ENCODE results near the gene TOP1. TPM values are rescaled to one million over a fixed set of nuclear protein-coding genes. Genes with fewer than 3 reads are reported as not detected.

TOP1 gene
- total and polyA plus RNA-seq, 3 experiments from 2014 or later, result 15.0 to 103 (median 98.5) TPM

DNA sequence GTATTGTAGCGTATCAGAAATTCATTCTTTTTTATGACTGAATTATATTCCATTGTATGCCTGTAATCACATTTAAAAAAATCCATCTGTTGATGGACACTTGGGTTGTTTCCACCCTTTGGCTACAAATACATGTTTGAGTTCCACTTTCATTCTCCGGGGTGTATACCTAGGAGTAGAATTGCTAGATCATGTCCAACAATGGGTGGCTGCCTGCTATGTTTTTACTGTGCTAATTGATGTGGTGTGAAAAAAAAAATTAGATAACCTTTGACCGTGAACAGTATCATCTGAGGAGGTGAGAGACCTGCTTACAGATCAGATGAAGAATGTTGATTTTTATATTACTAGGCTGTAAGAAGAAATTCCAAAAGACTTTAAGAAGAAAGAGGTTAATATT is 37.1 kb downstream of the TOP1 start:
- POLR2A ChIA-PET, result no interaction called here
- peaks cover 14 to 69% (median 16%) of the 10 kb centered on the region in 3 donors for H3K36me3 Mint-ChIP-seq

DNA sequence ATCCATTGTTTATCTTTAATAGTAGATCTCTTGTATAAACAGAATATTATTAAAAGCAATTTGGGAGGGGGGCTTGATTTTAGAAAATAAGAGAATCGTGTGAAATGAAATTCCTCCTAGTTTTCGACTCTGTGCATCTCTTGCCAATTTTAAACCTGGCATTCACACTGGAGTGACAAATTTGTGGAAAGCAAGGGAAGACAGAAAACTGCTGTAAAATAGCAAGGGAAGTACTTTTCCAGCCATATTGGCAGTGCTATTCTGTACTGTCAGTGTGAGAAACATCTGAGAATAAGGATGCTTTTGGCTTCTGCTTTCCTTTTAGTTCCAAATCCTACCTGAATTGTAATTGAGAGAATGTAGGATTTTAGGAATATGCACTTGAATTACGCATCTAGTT is 40.2 kb downstream of the TOP1 start:
- Histone ChIP-seq H3K4me3 (ENCODE audit: low read length) (no peak overlapping the region), H3K36me3 (ENCODE audit: insufficient read depth, low read length) (peaks cover 4% of the 10 kb centered on the region), H3K27ac (ENCODE audit: low read depth, low read length) (no peak overlapping the region), H3K27me3 (ENCODE audit: insufficient read depth, low read length, poor library complexity, severe bottlenecking) (no peaks in the 10 kb centered on the region), H3K4me1 (ENCODE audit: insufficient read depth, low read length) (peaks cover 49% of the 10 kb centered on the region), H3K9me3 (ENCODE audit: low read length) (no peaks in the 10 kb centered on the region)
- Mint-ChIP-seq H3K4me3 (no peak overlapping the region), H3K27ac (no peak overlapping the region), H3K4me1 (peaks cover 52 to 88% (median 73%) of the 10 kb centered on the region in 3 donors), H3K27me3 (no peaks in the 10 kb centered on the region), H3K36me3 (peaks cover 4 to 44% (median 5%) of the 10 kb centered on the region in 3 donors), H3K9me3 (no peaks in the 10 kb centered on the region)
- ChIA-PET POLR2A (no interaction called here), CTCF (interaction anchor here (1.3 kb wide), 1 partner anchor 81 kb away, joined by 3 read pairs; no protein-coding TSS in a partner anchor)
- no peak for DNase-seq

More for the DNA sequence above, 37.1 kb downstream of the TOP1 start:
- no peaks in the 10 kb centered on the region for H3K9me3 ChIP-seq (ENCODE audit: low read length)
- Mint-ChIP-seq H3K27me3 (no peaks in the 10 kb centered on the region), H3K9me3 (no peaks in the 10 kb centered on the region), H3K4me3 (no peak overlapping the region), H3K27ac (peak overlapping the region in 1 of 8 donors; percentile 18), H3K4me1 (peaks cover 49 to 80% (median 70%) of the 10 kb centered on the region in 3 donors)
- CTCF ChIA-PET, result no interaction called here
- H3K4me1 ChIP-seq (ENCODE audit: insufficient read depth, low read length), result peaks cover 24% of the 10 kb centered on the region
- no peak overlapping the region for H3K4me3 ChIP-seq (ENCODE audit: low read length)
- H3K27me3 ChIP-seq (ENCODE audit: insufficient read depth, low read length, poor library complexity, severe bottlenecking), result no peaks in the 10 kb centered on the region
- no peak for DNase-seq
- H3K36me3 ChIP-seq (ENCODE audit: insufficient read depth, low read length), result peaks cover 4% of the 10 kb centered on the region
- no peak overlapping the region for H3K27ac ChIP-seq (ENCODE audit: low read depth, low read length)

- H3K9me3 ChIP-seq (ENCODE audit: low read length), result no peaks in the 10 kb centered on the region
- Mint-ChIP-seq H3K4me1 (peaks cover 62 to 92% (median 89%) of the 10 kb centered on the region in 3 donors), H3K9me3 (no peaks in the 10 kb centered on the region), H3K4me3 (peak overlapping the region in 1 of 7 donors; percentile 3), H3K27ac (peak overlapping the region in 5 of 8 donors; percentile 20 to 87 (median 51)), H3K27me3 (no peaks in the 10 kb centered on the region), H3K36me3 (peaks cover 3 to 43% (median 4%) of the 10 kb centered on the region in 3 donors)
- H3K36me3 ChIP-seq (ENCODE audit: insufficient read depth, low read length), result no peaks in the 10 kb centered on the region
- no peak overlapping the region for H3K4me3 ChIP-seq (ENCODE audit: low read length)
- DNase-seq, result no peak
- CTCF ChIA-PET, result interaction anchor here (2.1 kb wide), 1 partner anchor 82 kb away, joined by 6 read pairs; no protein-coding TSS in a partner anchor
- POLR2A ChIA-PET, result no interaction called here
- no peaks in the 10 kb centered on the region for H3K27me3 ChIP-seq (ENCODE audit: insufficient read depth, low read length, poor library complexity, severe bottlenecking)
- H3K4me1 ChIP-seq (ENCODE audit: insufficient read depth, low read length), result peaks cover 67% of the 10 kb centered on the region
- no peak overlapping the region for H3K27ac ChIP-seq (ENCODE audit: low read depth, low read length)
Observed at GRCh38 chr20:41072190-41072863, 43.7 kb downstream of the TOP1 start.

- Histone ChIP-seq H3K27ac (ENCODE audit: low read depth, low read length) (no peak overlapping the region), H3K36me3 (ENCODE audit: insufficient read depth, low read length) (peaks cover 4% of the 10 kb centered on the region), H3K4me1 (ENCODE audit: insufficient read depth, low read length) (peaks cover 67% of the 10 kb centered on the region), H3K9me3 (ENCODE audit: low read length) (no peaks in the 10 kb centered on the region), H3K27me3 (ENCODE audit: insufficient read depth, low read length, poor library complexity, severe bottlenecking) (no peaks in the 10 kb centered on the region), H3K4me3 (ENCODE audit: low read length) (no peak overlapping the region)
- peaks cover 0 to 42% (median 4%) of the 10 kb centered on the region in 3 donors for H3K36me3 Mint-ChIP-seq
- H3K27ac Mint-ChIP-seq, result peak overlapping the region in 6 of 8 donors; percentile 7 to 51 (median 38)
- H3K9me3 Mint-ChIP-seq, result no peaks in the 10 kb centered on the region
- DNase-seq, result no peak
- H3K4me3 Mint-ChIP-seq, result peak overlapping the region in 3 of 7 donors; percentile 3 to 8 (median 5)
- peaks cover 62 to 92% (median 89%) of the 10 kb centered on the region in 3 donors for H3K4me1 Mint-ChIP-seq
- ChIA-PET CTCF (interaction anchor here (2.1 kb wide), 1 partner anchor 82 kb away, joined by 6 read pairs; no protein-coding TSS in a partner anchor), POLR2A (no interaction called here)
- H3K27me3 Mint-ChIP-seq, result no peaks in the 10 kb centered on the region
Observed at GRCh38 chr20:41072915-41073314, 44.3 kb downstream of the TOP1 start.

DNA sequence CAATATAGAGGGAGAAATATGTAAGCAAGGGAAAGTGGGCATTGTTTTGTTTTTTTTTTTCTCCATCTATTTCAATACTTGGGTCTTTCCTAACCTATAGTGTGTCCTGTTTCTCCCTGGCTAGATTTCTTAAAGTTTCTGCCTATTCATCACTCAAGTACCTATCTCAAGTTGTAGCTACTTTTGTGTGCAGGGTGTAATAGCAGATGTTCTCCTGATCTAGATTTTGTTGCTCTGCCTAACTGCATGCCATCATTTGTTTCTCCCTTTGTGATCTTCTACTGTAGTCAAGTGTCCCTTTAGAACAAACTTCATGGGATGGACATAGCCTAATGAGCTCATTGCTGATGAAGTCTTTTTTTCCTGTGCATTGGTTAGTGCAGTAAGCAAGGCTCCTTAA is 45.8 kb downstream of the TOP1 start:
- ChIA-PET POLR2A (interaction anchor here (0.6 kb wide), 1 partner anchor 105 kb away, joined by 3 read pairs; no protein-coding TSS in a partner anchor), CTCF (interaction anchor here (1.2 to 2.6 kb wide), 3 partner anchors 13 to 112 kb away, joined by 4 to 8 read pairs (median 5); no protein-coding TSS in a partner anchor)
- no peaks in the 10 kb centered on the region for H3K9me3 ChIP-seq (ENCODE audit: low read length)
- H3K4me1 ChIP-seq (ENCODE audit: insufficient read depth, low read length), result peaks cover 66% of the 10 kb centered on the region
- H3K27ac Mint-ChIP-seq, result peak overlapping the region in 4 of 8 donors; percentile 4 to 48 (median 29)
- peaks cover 10% of the 10 kb centered on the region for H3K36me3 ChIP-seq (ENCODE audit: insufficient read depth, low read length)
- DNase-seq, result no peak
- peaks cover 67 to 90% (median 87%) of the 10 kb centered on the region in 3 donors for H3K4me1 Mint-ChIP-seq
- peak overlapping the region in 1 of 7 donors; percentile 5 for H3K4me3 Mint-ChIP-seq
- H3K36me3 Mint-ChIP-seq, result peaks cover 4 to 49% (median 8%) of the 10 kb centered on the region in 3 donors
- no peak overlapping the region for H3K4me3 ChIP-seq (ENCODE audit: low read length)
- no peaks in the 10 kb centered on the region for H3K9me3 Mint-ChIP-seq
- no peaks in the 10 kb centered on the region for H3K27me3 Mint-ChIP-seq
- no peak overlapping the region for H3K27ac ChIP-seq (ENCODE audit: low read depth, low read length)
- no peaks in the 10 kb centered on the region for H3K27me3 ChIP-seq (ENCODE audit: insufficient read depth, low read length, poor library complexity, severe bottlenecking)

DNA sequence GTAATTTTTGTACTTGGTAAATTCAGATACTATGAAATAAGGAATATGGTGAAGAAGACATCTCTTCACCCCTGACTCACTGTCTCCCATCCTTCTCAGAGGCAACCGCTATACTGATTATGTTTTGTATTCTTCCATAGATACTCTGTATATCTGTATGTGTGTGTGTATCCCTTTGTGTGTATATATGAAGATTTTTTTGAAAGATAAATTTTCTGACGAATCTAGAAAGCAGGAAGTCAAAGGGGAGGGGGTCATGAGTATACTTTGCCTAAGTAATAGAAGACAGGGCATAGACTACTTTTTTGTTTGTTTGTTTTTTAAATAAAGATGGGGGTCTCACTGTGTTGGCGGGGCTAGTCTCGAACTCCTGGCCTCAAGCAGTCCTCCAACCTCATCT is 48.2 kb downstream of the TOP1 start:
- H3K4me3 ChIP-seq (ENCODE audit: low read length), result no peak overlapping the region
- POLR2A ChIA-PET, result no interaction called here
- H3K4me3 Mint-ChIP-seq, result peak overlapping the region in 3 of 7 donors; percentile 34 to 42 (median 40)
- peaks cover 57 to 78% (median 74%) of the 10 kb centered on the region in 3 donors for H3K4me1 Mint-ChIP-seq
- H3K4me1 ChIP-seq (ENCODE audit: insufficient read depth, low read length), result peaks cover 59% of the 10 kb centered on the region
- peak overlapping the region; percentile 19 to 89 (median 34) for H3K27ac Mint-ChIP-seq
- no peak overlapping the region for H3K27ac ChIP-seq (ENCODE audit: low read depth, low read length)
- H3K9me3 Mint-ChIP-seq, result no peaks in the 10 kb centered on the region
- peaks cover 16% of the 10 kb centered on the region for H3K36me3 ChIP-seq (ENCODE audit: insufficient read depth, low read length)
- H3K9me3 ChIP-seq (ENCODE audit: low read length), result no peaks in the 10 kb centered on the region
- no peaks in the 10 kb centered on the region for H3K27me3 ChIP-seq (ENCODE audit: insufficient read depth, low read length, poor library complexity, severe bottlenecking)
- H3K36me3 Mint-ChIP-seq, result peaks cover 4 to 59% (median 15%) of the 10 kb centered on the region in 3 donors
- no peaks in the 10 kb centered on the region for H3K27me3 Mint-ChIP-seq
- CTCF ChIA-PET, result interaction anchor here (1.4 kb wide), 1 partner anchor 108 kb away, joined by 4 read pairs; no protein-coding TSS in a partner anchor
- DNase-seq, result no peak

DNA sequence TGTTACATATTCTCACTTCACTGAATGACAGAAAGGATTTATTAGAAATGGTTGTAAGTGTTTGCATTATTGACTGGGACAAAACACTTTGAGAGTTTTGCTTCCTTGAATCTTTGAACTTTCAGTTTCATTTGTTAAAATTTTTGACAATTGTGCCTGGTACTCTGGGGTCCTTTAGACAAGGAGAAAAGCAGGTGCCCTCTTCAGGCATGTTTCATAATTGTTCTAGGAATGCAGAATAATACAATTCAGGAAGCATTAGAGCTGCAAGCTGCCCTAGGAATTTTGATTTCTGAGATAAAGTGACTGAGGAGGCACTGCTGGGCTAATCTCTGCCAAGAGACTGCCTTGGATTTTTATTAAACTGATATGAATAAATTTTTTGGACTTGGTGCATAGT is 49.7 kb downstream of the TOP1 start:
- Histone ChIP-seq H3K4me3 (ENCODE audit: low read length) (no peak overlapping the region), H3K4me1 (ENCODE audit: insufficient read depth, low read length) (peaks cover 44% of the 10 kb centered on the region), H3K27me3 (ENCODE audit: insufficient read depth, low read length, poor library complexity, severe bottlenecking) (no peaks in the 10 kb centered on the region), H3K36me3 (ENCODE audit: insufficient read depth, low read length) (peaks cover 17% of the 10 kb centered on the region), H3K9me3 (ENCODE audit: low read length) (no peaks in the 10 kb centered on the region), H3K27ac (ENCODE audit: low read depth, low read length) (no peak overlapping the region)
- peaks cover 45 to 65% (median 59%) of the 10 kb centered on the region in 3 donors for H3K4me1 Mint-ChIP-seq
- POLR2A ChIA-PET, result no interaction called here
- peak in 2 of 5 donors; percentile 15 to 17 for DNase-seq
- no peaks in the 10 kb centered on the region for H3K27me3 Mint-ChIP-seq
- H3K9me3 Mint-ChIP-seq, result no peaks in the 10 kb centered on the region
- H3K27ac Mint-ChIP-seq, result peak overlapping the region in 7 of 8 donors; percentile 45 to 83 (median 58)
- peaks cover 4 to 72% (median 22%) of the 10 kb centered on the region in 3 donors for H3K36me3 Mint-ChIP-seq
- CTCF ChIA-PET, result interaction anchor here (1.1 to 3.2 kb wide), 2 partner anchors 52 to 87 kb away, joined by 3 to 13 read pairs; no protein-coding TSS in a partner anchor
- peak overlapping the region in 3 of 7 donors; percentile 19 to 46 (median 33) for H3K4me3 Mint-ChIP-seq

DNA sequence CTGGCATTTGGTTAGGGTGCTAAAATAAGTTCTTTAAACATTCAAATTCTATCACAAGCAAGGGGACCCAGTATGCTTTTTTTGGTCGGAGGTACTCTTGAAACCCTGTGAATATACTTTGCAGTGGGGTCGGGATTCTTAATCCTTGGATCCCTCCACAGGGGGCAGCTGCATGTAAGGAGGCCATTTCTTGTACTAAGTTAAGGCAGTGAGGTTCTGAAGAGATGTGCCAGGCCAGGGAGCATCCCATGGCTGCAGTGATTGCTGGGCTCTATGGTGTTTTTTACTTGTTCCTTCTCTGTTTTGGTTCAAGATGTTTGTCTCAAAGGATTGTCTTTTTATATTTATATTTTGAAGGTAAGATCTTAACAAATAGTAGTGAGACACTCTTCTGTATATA is 50.4 kb downstream of the TOP1 start:
- CTCF ChIA-PET, result interaction anchor here (1.1 to 3.2 kb wide), 4 partner anchors 16 to 111 kb away, joined by 3 to 13 read pairs (median 4); no protein-coding TSS in a partner anchor
- Mint-ChIP-seq H3K4me3 (no peak overlapping the region), H3K27ac (peak overlapping the region in 6 of 8 donors; percentile 8 to 83 (median 58)), H3K27me3 (no peaks in the 10 kb centered on the region), H3K9me3 (no peaks in the 10 kb centered on the region), H3K36me3 (peaks cover 4 to 80% (median 24%) of the 10 kb centered on the region in 3 donors), H3K4me1 (peaks cover 40 to 57% (median 51%) of the 10 kb centered on the region in 3 donors)
- Histone ChIP-seq H3K27ac (ENCODE audit: low read depth, low read length) (no peak overlapping the region), H3K27me3 (ENCODE audit: insufficient read depth, low read length, poor library complexity, severe bottlenecking) (no peaks in the 10 kb centered on the region), H3K36me3 (ENCODE audit: insufficient read depth, low read length) (peaks cover 23% of the 10 kb centered on the region), H3K9me3 (ENCODE audit: low read length) (no peaks in the 10 kb centered on the region), H3K4me1 (ENCODE audit: insufficient read depth, low read length) (peaks cover 38% of the 10 kb centered on the region), H3K4me3 (ENCODE audit: low read length) (no peak overlapping the region)
- POLR2A ChIA-PET, result no interaction called here
- DNase-seq, result no peak

Data from CD8-positive, alpha-beta memory T cell (primary cell).